Neural crest cell (in vitro differentiated cells): ENCODE measurements around the gene TMEM18. TPM values are rescaled to one million over a fixed set of nuclear protein-coding genes. Genes with fewer than 3 reads are reported as not detected.
A peak's percentile ranks its signal among the peaks of the same experiment; 100 is the strongest.

Experiments
- DNase-seq: peaks from one replicate; pipeline ENCODE4 v3.0.0; 2021; ENCODE audit warnings: low read depth, mixed read lengths, low spot score
- H3K27ac Mint-ChIP-seq: one replicate; pipeline ENCODE4 v1.8.0; 2021; ENCODE audit warnings: mild to moderate bottlenecking, mixed read lengths; ENCODE audit not compliant: unreplicated experiment
- H3K27me3 Mint-ChIP-seq: 2 replicates; pipeline ENCODE4 v1.8.0; 2021; ENCODE audit warnings: low read depth, mild to moderate bottlenecking, mixed read lengths
- H3K36me3 Mint-ChIP-seq: 2 replicates; pipeline ENCODE4 v1.8.0; 2021; ENCODE audit warnings: low read depth, mild to moderate bottlenecking, mixed read lengths
- H3K4me1 Mint-ChIP-seq: 2 replicates; pipeline ENCODE4 v1.8.0; 2021; ENCODE audit warnings: mixed read lengths
- H3K4me3 Mint-ChIP-seq: one replicate; pipeline ENCODE4 v1.8.0; 2021; ENCODE audit warnings: mild to moderate bottlenecking, mixed read lengths
- H3K9me3 Mint-ChIP-seq: 2 replicates; pipeline ENCODE4 v1.8.0; 2021; ENCODE audit warnings: mixed read lengths
- total RNA-seq: library from RNA; stranded (reverse); gene quantifications from 2 replicates; pipeline ENCODE4 v1.2.1, GENCODE V29; 2021
- TF ChIP-seq, protein P1 (sequence below): fragments of 200-600 bp; sonication (generic); conservative IDR thresholded peaks from 2 replicates; pipeline ENCODE4 v1.5.0; 2021; ENCODE audit warnings: antibody characterized with exemption, mild to moderate bottlenecking

The TMEM18 gene
- total RNA-seq, 1 donor from 2014 or later: 27.7 TPM

DNA sequence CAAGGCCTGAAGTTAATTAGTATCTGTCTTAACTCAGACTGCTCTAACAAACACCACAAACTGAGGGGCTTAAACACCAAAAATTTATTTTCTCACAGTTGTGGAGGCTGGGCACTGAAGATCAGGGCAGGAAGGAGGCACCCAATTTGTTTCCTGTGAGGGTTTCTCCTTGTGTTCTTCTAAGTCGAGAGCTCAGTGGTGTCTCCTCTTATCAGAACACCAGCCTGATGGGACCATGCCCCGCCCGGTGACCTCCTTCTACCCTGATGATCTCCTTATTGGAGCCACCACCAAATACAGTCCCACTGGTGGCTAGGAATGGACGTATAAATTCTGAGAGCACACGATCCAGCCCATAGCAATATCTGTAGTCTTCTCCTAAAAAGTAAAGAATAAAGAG, 20.5 kb downstream of the TMEM18 start:
- Mint-ChIP-seq H3K9me3 (no peaks in the 10 kb centered on the region), H3K27ac (no peak overlapping the region), H3K36me3 (no peaks in the 10 kb centered on the region), H3K4me3 (no peak overlapping the region), H3K4me1 (no peaks in the 10 kb centered on the region), H3K27me3 (peaks cover 17% of the 10 kb centered on the region)
- no peak for DNase-seq
- TF ChIP-seq, protein P1, sequence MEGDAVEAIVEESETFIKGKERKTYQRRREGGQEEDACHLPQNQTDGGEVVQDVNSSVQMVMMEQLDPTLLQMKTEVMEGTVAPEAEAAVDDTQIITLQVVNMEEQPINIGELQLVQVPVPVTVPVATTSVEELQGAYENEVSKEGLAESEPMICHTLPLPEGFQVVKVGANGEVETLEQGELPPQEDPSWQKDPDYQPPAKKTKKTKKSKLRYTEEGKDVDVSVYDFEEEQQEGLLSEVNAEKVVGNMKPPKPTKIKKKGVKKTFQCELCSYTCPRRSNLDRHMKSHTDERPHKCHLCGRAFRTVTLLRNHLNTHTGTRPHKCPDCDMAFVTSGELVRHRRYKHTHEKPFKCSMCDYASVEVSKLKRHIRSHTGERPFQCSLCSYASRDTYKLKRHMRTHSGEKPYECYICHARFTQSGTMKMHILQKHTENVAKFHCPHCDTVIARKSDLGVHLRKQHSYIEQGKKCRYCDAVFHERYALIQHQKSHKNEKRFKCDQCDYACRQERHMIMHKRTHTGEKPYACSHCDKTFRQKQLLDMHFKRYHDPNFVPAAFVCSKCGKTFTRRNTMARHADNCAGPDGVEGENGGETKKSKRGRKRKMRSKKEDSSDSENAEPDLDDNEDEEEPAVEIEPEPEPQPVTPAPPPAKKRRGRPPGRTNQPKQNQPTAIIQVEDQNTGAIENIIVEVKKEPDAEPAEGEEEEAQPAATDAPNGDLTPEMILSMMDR: no peak

DNA sequence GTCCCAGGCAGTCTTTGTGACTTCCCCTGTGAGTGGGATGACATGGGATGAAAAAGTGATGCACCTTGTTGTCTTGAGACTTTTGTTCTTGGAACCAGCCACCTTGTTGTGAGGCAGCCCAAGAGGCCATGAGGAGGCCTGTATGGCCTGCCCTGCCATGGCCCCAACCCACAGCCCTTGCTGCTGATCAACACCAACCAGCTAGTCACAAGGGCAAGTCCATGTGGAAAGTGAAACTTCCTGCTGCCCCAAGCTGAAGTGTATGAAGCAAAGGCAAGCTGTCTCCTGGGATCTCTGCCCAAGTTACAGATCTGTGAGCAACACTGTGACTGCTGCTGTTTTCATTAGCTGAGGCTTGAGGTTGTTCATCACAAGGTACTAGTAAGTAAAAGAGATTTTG, 21.6 kb downstream of the TMEM18 start:
- Mint-ChIP-seq H3K36me3 (no peaks in the 10 kb centered on the region), H3K9me3 (no peaks in the 10 kb centered on the region), H3K27ac (no peak overlapping the region), H3K4me1 (no peaks in the 10 kb centered on the region), H3K4me3 (no peak overlapping the region), H3K27me3 (peaks cover 13% of the 10 kb centered on the region)
- TF ChIP-seq, protein P1: no peak
- no peak for DNase-seq

DNA sequence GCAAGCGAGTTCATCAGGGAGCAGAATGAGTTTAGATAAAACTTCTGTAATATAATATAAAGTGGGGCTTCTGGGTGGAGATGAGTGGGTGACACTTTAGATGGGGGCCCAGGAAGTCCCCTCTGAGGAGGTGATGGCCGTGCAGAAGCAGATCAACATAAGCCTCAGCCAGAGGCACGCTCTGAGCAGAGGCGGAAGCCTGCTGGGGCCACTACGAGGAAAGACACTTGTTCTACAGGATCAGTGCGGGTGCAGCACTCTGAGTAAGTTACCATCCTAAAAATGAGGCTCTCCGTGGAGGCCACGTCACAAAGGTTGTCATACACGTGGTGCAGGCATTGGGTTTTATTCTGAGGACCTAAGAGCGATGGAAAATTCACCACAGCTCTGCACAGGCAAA, 22.3 kb downstream of the TMEM18 start:
- H3K27me3 Mint-ChIP-seq: peaks cover 8% of the 10 kb centered on the region
- H3K4me1 Mint-ChIP-seq: no peaks in the 10 kb centered on the region
- TF ChIP-seq, protein P1: no peak
- DNase-seq: no peak
- no peak overlapping the region for H3K4me3 Mint-ChIP-seq
- no peaks in the 10 kb centered on the region for H3K36me3 Mint-ChIP-seq
- H3K27ac Mint-ChIP-seq: no peak overlapping the region
- no peaks in the 10 kb centered on the region for H3K9me3 Mint-ChIP-seq

DNA sequence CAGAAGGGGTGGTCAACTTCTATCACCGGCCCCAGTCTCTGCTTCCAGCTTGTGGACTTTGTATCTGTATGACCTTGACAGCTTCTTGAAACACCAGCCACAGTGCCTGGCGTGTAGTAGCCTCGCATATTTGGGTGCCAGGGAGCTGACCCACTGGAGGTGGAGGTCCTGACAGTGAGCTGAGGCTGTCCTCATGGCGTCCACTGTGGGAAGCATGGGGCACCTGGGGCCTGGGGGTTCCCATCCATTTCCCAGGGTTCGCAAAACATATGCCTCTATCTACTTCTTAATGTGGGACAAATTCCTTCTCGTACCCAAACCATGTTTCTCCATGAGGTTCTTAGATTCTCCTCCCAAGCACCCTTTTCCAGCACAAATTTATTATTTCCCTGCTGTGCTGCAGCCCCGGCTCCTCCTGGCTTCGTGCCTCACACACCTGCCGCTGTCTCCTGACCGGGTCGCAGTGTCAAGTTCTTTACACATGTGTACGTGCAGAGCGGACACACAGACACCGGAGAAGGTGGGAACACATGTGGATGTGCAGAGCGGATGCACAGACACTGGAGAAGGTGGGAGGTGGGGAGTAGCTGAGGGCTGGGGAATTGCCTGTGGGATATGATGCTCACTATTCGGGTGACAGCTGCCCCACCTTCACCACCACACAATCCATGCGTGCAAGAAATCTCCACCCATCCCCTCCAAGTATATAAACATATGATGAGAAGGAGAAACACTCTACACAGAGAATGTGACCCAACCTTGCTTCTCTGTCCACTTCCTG, 23.4 kb downstream of the TMEM18 start:
- no peaks in the 10 kb centered on the region for H3K9me3 Mint-ChIP-seq
- H3K27ac Mint-ChIP-seq: peak overlapping the region; percentile 67
- H3K36me3 Mint-ChIP-seq: no peaks in the 10 kb centered on the region
- H3K27me3 Mint-ChIP-seq: peaks cover under 1% of the 10 kb centered on the region
- TF ChIP-seq, protein P1: no peak
- no peaks in the 10 kb centered on the region for H3K4me1 Mint-ChIP-seq
- H3K4me3 Mint-ChIP-seq: no peak overlapping the region
- DNase-seq: no peak

DNA sequence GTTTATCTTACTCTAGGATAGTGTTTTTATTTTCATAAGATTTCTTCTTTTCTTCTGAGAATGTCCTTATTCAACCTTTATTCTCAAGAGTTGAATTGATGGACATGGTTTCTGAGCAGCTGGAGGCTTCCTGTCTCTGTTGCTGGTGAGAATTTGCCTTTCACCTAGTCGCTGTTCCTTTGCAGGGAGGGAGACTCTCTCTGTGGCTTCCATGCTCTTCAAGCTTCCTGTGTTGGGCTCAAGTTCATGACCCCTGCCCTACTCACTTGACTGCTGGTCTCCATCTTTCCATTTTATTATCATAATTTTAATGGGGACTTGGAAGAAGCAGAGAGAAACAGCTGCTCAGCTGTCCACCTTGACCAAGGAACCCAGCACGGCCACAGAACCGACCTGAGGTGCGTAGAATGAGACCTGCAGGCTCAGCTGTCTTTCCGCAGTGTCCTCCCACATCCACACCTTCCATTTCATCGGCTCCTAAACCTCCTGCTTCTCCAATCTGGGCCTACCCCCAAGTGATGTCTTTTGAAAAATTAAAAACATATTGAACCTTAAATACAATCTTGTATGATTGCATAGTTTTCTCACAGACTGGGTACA, 24.2 kb downstream of the TMEM18 start:
- TF ChIP-seq, protein P1: no peak
- no peak for DNase-seq
- no peak overlapping the region for H3K4me3 Mint-ChIP-seq
- no peaks in the 10 kb centered on the region for H3K27me3 Mint-ChIP-seq
- H3K9me3 Mint-ChIP-seq: no peaks in the 10 kb centered on the region
- H3K27ac Mint-ChIP-seq: no peak overlapping the region
- no peaks in the 10 kb centered on the region for H3K36me3 Mint-ChIP-seq
- no peaks in the 10 kb centered on the region for H3K4me1 Mint-ChIP-seq
